Dedifferentiated amniotic fluid mesenchymal stem cell (primary cell): ENCODE results near the gene WFDC12.

ENCODE experiments used
- DNase-seq: peaks from one replicate; pipeline ENCODE4 v3.0.0-alpha.2; 2016; ENCODE audit errors: extremely low spot score

The WFDC12 gene

DNA sequence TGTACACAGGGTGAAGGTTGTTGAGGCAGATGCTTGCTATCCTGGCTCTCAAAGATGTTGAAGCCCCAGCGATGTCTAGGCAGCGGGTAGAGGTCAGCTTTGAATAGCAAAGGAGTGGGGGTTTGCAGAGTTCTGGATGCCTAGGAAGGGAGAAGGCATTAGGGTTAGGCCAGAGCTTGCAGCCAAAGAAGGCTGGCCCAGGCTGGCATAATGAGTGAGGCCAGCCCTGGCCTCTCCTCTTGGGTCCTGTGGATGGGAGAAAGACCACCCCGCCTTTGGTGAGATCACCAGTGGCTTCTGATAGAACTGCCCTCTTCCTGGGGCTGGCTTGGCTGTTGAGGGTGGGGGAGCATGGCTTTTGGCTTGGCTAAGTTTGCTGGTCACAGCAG, 8.9 kb downstream of the WFDC12 start:
- no peak for DNase-seq

DNA sequence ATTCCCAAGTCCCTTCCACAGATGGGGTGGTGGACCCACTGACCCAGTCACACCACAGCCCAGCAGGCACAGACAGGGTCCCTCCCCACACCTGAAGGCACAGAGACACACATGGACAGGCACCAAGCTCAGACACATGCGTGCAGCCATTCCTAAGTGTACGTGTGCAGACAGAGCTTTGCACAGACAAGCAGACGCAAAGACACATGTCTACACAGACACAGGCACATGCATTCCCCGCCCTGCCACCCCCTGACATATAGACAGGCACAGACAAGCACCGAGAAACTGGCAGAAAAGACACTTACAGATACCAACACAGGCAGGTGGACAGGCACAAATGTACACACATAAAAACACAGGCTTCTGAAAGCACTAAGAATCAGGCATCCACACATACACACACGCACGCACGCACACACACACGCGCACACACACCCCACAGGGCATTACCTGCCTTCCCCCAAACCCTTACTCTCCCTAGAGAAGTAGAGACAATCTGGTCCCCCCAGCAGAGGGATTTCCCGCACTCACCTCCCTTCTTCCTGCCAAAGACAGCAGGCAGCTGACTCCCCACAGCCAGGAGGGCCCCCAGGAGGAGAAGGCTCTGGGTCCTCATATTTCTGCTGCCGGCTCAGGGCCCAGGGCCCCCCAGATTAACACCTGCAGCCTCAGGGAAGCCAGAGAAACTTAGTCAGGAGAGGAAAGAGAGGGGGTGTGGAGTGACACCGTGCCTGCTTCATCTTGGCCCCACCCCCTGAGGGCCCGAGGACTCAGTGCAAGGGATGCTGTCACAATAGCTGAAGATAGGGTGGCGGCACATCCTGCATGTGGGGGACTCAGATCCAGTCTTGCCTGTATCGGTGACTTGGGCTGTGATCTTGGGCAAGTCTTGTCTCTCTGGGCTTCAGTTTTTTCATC, 9.5 kb downstream of the WFDC12 start, which contains the start of gene WFDC5:
Gene WFDC5, minus strand, starts transcription at position 710 of the 921 bp plus-strand sequence. Its CDS starts 91 bp downstream, at position 619.
- DNase-seq: no peak

DNA sequence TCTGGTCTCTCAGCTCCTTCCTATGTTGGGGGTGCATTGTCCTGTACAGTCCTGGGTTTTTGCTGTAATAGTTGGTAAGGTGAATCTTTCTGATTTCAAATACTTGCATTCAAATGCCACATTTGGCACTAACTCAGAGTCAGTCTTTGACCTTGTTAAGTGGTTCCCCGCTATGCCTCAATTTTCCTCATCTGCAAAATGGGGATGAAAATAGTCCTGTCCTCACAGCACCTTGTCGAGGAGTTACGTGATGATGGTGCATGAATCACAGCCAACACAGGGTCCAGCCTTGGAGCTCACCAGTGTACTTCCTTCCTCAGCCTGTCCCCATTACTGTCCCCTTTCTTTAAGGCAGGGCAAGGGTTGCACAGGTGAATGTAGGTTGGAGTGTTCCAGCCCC, 10.4 kb downstream of the WFDC12 start:
- no peak for DNase-seq

DNA sequence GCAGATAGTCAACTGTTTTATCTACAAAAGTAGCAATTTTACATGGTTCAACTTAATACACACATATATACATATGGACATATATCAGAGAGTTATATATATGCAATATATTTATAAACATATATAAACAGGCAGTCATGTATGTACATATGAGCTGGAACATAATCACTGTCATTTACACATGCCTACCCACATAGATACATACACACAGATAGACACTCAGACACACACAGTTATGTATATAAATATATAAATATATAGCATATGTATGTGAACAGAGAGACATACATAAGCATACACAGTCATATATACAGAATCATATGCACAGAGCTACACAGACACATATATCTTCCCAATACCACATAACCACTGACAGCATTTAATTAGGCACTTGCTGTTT, 11.5 kb downstream of the WFDC12 start:
- DNase-seq: no peak

DNA sequence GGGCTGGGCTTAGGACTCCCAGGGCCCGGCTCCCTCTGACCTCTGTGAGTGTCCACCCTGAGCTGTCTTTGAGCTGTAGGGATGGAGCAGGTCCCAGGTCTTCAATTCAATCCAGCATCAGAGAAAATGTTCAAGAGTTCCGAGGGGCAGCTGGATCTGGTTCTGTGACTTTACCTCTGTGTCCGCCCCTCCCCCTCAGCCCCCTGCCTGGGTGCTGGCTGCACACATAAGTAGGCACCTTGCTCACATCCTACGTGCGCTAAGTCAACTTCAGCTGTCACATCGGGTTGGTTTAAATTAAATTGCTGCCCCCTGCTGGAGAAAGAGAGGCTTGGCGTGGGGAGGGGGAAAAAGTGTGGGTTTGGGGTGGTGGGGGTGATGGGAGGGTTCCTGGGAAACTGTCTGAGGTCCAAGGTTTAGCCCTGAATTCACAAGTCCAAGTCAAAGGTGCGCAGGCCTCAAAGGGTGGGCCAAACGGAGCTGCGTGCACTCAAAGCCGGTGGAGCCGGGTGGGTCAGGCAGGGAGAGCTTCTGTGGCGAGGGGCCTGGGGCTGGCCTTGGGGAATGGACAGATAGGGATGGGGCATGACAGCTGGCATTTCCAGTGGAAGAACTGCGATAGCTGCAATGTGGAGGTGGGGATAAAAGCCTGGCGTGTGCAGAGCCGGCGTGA, 12.3 kb downstream of the WFDC12 start:
- no peak for DNase-seq

DNA sequence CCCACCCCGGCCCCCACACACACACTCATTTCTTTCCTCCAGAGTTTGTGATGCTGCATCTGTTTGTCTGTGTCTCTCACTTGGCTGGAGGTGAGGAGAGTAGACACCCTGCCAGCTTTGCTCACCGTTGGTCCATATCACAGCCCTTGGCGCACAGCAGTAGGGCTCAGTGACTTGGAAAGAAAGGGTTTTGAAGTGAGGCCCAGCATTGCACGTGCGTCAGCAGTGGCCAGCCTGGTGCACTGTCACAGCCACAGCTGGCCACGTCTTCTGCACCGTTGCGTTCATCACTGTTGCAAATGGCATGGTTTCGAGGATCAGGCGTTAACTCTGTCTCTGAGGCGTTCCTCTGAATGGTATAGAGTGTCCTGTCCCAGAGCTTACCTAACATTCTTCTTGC, 13.0 kb downstream of the WFDC12 start:
- no peak for DNase-seq

DNA sequence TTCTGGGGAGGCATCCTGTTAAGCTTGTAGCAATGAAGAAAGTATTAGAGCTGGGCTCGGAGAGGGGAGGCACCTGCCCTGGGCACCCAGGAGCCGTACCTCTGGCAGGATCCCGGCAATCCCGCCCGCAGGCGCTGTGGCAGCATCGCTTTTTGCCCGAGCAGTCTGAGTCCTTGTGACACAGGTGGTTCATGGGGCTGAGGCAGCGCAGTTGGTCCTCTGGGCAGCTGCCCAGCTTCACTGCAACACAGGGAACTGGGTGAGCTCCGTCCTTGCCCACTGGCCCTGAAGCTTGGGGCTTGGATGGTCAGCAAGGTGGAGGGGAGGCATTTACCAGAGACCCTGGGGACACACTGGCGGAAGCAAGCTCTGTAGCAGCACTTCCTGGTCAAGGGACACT, 14.0 kb downstream of the WFDC12 start:
- no peak for DNase-seq

DNA sequence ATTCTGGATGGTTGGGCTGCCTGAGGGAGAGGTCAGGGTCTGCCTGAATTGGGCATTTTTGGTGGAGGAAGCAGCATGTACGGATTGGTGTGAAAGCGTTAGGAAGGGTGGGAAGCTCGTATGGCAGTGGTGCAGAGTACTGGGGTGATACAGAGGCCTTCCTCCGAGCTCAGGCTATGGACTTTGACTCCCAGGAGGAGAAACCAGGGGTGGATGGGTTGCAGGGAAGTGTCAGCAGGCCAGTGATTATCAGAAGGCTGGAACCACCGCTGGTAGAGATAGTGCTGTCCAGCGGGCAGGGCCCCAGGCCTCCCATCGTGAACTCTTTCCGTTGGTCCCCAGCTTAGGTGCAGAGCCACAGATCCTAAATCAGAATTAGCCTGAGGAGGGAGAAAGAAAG, 14.6 kb downstream of the WFDC12 start:
- no peak for DNase-seq

DNA sequence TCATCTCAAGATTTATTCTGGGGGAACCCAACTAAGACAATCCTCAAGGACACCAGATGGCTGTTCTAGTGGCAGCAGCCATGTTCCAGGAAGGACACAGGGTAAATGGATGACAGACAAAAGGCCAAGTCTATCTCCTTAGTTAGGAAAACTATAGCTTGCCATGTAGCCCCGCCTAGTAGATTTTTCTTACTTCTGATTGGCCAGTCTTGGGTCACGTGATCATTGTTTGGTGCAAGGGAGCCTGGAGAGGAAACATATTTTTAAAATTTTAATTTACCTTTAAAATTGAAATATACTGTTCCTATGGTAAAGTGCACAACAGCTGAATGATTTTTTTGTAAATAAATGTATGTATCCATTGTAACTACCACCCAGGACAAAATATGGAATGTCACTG, 18.9 kb downstream of the WFDC12 start:
- no peak for DNase-seq

DNA sequence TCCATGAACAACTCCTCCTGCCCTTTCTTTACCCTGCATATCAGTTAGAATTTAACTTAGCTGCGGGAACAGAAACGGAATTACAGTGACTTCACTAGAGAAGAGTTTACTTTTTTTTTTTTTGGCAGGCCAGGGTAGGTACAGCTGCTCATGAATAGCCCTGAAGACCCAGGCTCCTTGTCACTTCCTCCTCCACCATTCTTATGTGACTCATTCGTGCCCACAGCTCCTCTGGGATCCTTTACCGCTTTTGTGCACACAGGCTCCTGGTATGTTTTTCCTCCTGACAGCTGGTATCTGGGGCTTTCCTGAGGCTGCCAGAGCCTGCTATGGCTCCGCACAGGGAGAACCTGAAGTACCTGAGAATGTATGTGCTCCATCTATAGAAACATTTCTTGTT, 19.5 kb downstream of the WFDC12 start:
- DNase-seq: no peak

DNA sequence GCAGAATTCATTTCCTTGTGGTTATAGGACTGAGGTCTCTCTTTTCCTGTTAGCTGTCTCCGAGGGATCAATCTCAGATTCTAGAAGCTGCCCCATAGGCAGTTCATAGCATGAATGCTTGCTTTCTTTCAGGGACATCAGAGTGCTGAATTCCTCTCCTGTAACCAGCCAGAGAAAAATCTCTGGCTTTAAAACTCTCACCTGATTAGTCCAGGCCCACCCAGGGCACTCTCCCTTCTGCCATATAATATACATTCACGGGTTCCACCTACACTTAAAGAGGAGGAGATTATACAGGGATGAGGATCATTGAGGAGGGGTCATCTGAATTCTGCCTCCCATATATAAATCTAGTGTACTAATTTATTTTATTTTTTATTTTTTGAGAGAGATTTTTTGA, 21.2 kb downstream of the WFDC12 start:
- DNase-seq: no peak

DNA sequence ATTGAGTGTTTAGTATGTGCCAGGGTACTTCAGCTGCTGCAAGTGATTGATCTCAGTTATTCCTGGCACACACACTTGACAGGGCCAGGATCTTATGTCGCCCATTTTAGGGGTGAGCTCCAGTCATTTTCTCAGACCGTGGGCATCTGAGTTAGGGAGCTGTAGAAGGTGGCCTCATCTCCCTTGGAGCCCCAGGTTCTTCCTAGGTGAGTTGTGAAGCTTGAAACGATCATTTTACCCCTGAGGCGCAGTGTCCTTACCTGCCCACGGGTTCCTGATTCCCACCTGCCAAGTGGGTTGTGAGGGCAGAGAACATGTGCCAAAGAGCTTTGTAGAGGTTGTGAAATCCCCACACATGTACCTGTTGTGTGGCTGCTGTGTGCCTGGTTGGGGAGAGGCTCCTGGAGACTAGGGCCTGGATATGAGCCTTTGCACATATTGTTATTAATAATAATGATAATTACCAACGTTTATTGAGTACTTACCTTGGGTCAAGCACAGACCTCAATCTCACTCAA, 22.9 kb downstream of the WFDC12 start:
- DNase-seq: no peak

DNA sequence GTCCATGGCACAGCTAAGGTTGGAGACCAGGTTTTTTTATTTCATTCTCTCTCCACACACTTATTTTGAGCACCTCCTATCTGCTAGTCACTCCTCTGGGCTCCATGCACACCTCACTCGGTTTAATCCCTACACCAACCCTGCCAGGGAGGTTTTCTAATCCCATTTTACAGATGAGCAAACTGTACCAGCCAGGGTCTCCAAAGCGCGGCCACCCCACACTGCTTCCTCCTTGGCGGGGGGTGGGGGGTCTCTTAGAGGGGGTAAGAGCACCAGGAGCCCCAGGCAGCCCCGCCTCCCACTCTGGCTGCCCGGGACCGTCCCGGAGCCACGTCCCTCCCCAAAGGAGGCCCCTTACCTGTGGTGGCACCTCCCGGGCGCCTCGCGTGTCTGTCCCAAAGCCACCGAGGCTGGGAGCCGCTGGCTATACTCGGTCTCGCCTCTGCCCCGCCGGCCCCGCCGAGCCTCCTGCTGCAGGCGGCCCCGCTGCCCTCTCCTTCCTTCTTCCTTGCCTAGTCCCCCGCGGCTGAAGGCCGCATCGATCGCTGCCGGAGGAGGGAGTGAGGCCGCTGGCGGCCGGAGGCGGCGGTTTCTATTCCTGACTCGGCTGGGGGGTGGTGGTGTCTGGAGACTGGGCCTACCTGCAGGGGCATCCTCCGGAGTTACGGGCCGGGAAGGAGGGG, 23.6 kb downstream of the WFDC12 start, which contains the start of gene KCNS1:
Gene KCNS1, minus strand, starts transcription at position 565 of the 683 bp plus-strand sequence. CDS start 1,891 bp downstream, outside the sequence.
- no peak for DNase-seq

DNA sequence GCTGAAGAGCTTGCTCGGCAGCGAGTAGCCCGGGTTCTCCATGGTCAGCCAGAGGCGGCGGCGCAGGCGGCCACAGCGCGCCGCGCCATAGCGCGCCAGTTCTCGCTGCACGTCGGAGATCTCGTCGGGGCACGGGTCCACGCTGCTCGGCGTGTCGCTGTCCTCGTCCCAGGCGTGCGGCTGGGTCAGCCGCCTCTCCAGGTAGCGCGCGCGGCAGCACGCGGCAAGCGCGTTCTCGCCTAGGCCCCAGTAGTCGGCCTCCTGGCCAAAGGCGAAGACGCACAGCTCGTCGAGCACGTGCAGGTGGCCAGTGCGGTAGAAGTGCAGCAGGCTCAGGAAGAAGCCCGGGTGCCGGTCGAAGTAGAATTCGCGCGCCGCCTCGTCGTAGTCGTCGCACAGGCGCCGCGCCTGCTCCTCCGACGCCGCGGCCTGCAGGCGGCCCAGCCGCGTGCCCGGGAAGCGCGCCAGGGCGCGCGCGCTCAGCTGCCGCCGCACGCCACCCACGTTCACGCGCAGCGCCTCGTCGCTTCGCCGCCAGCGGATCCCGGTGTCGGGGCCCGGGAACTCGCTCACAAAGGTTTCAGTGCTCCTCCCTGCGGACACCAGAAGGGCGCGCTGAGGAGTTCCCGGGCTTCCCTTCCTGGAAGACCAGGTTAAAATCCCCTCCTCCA, 26.0 kb downstream of the WFDC12 start:
- no peak for DNase-seq

DNA sequence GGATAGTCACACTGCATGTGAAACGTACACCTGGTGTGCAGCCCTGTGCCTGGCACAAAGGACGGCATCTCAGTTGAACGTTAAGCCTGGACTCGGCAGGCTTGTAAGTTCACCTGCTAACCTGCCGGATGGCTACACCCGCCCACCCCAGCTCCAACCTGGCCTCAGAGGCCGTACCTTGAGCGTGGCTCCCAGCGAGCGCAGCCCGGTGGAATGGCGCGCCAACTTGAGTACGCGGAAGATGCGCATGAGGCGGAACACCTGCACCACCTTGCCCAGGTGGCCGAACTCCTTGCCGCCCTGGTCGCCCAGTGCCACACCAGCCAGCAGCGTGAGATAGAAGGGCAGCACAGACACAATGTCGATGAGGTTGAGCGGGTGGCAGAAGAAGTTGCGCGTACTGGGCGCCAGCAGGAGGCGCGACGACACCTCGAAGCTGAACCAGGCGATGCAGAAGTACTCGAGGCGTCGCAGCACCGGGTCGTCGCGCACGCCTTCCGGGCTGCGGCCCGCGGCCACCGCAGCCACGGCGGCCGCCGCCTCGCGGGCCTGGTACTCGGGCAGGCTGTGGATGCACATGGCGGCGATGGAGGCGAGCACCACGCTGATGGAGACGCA, 26.7 kb downstream of the WFDC12 start:
- DNase-seq: no peak

DNA sequence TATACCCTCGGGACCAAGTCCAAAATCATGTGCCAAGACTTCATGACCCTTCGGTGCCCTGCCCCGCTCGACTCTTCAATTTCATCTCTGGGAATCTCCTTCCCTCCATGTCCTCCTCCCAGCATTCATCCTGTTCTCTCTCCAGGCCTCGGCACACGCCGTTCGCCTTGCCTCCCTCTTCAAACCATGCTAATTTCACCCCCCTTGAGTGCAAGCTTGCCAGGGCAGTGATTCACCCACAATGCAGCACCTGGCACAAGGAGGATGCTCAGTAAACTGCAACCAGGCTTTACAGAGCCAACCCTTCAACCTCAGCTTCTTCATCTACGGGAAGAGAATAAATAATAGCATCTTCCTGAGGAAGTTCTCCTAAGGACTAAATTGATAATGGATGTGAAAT, 27.5 kb downstream of the WFDC12 start:
- no peak for DNase-seq

DNA sequence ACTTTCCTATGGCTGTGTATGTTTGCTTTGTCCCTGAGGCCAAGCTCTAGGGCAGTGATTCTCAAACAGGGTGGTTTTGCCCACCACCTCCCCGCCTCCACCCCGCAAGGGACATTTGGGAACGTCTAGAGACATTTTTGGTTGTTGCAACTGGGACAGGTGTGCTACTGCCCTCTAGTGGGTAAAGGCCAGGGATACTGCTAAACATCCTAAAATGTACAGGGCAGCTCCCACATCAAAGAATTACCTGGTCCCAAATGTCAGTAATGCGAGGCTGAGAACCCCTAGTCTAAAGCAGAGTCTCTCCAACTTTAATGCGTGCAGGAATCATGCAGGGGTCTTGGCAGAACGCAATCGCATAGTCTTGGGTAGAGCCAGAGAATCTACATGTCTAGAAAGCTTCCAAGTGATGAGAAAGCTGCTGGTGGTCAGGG, 28.4 kb downstream of the WFDC12 start:
- DNase-seq: peak; percentile 73

DNA sequence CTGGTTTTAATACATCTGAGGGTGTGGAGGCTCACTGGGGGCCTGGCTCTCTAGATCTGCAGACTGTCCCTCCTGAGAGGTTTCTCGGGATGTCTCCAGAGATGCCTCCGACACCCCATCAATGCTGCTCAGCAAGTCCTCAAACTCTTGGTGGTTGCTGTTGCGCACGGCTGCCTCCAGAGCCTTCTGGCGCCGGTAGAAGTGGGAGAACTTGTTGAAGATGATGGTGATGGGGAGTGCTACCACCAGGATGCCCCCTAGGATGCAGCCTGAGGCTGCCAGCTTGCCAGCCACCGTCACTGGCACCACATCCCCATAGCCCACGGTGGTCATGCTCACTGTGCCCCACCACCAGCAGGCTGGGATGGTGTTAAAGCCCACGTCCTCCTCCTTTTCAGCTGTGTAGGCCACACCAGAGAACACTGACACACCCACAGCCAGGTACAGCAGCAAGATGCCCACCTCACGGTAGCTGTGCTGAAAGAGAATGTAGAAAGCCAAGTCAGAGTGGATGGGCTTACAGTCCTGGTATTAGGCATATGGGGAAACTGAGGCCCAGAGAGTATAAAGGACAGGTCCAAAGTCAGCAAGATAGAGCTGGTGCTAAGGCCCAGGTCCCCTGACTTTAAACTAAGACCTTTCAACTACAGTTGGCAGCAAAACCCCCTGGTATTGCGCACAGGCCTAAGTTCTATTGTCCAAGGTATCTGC, 29.2 kb downstream of the WFDC12 start:
- no peak for DNase-seq

DNA sequence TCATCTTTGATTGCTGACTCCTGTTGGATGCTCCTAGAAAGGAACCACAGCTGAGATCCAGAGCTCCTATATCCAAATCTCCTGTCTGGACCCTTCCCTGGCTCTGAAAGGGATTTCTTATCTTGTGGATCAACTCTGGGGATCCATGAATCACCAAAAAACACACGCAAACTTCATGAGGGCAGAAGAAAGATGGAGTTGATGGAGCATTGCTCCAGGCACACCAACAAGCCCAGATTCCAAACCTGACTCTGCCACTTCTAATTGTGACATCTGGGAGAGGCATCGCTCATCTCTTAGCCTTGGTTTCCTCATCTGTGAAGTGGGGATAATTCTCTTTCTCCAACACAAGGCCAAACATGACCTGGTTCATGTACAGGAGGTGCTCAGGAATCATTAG, 30.1 kb downstream of the WFDC12 start:
- DNase-seq: no peak

DNA sequence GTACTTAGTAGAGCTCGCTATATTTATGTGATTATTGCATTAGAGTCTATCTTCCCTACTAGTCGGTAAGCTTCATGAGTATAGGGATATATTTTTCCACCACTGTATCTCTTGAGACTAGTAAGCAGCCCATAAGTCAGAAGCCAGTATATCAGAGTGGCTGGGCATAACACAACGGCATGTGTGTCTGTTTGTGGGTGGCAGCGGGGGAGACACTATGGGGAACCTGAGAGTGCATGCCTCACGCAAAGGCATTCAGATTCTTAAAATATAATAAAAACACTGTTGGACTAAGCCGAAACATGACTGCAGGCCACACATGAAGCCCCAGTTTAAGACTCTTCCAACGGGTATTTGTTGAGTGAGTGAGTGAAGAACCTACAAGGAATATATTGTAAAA, 31.4 kb downstream of the WFDC12 start:
- DNase-seq: no peak

DNA sequence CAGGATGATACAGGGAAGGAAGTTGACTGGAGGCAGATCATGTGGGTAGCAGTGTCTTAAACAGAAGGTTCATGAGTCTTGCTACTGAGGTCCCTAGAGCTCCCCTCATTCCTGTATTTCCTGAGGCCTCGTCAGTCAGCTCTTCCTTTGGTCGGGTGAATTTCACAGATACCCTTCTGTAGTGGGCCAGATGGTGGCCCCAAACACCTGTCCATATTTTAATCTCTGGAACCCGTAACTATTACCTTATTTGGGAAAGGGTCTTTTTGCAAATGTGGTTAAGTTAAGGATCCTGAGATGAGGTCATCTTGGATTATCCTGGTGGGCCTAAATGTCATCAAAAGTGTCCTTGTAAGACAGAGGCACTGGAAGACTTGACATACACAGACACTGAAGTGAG, 32.9 kb downstream of the WFDC12 start:
- no peak for DNase-seq
